NCI-H1417 treated with DMSO at 0.1 percent for 48 hours (cell line): ENCODE data around the gene TGFBR3.
"Not testable (repeated sequence)": the region's sequence is repeated elsewhere in the genome, so short reads cannot be mapped to it uniquely, and the experiment has no call there.

Experiments
- DNase-seq: peaks from one replicate; lab custom pipeline; 2025; lab: John Stamatoyannopoulos, UW

The TGFBR3 gene

GRCh38 chr1:91682882-91683597, 202.9 kb downstream of the TGFBR3 start:
- no peak for DNase-seq

- no peak for DNase-seq
Measured at GRCh38 chr1:91680556-91681155, 205.3 kb downstream of the TGFBR3 start.

- no peak for DNase-seq
Measured at GRCh38 chr1:91679446-91679845, 206.5 kb downstream of the TGFBR3 start.

GRCh38 chr1:91676030-91676429, 209.9 kb downstream of the TGFBR3 start:
- no peak for DNase-seq

- DNase-seq: no peak
Measured at GRCh38 chr1:91674107-91674506, 211.8 kb downstream of the TGFBR3 start.

GRCh38 chr1:91673613-91674012, 212.3 kb downstream of the TGFBR3 start:
- DNase-seq: no peak

GRCh38 chr1:91672601-91673161, 213.3 kb downstream of the TGFBR3 start:
- DNase-seq: no peak

GRCh38 chr1:91670781-91671180, 215.2 kb downstream of the TGFBR3 start:
- no peak for DNase-seq

- no peak for DNase-seq
Measured at GRCh38 chr1:91669584-91670350, 216.2 kb downstream of the TGFBR3 start.

GRCh38 chr1:91666651-91667050, 219.3 kb downstream of the TGFBR3 start:
- not testable (repeated sequence) for DNase-seq

GRCh38 chr1:91661121-91661520, 224.8 kb downstream of the TGFBR3 start:
- no peak for DNase-seq

GRCh38 chr1:91660708-91661107, 225.2 kb downstream of the TGFBR3 start:
- DNase-seq: no peak

- DNase-seq: no peak
Measured at GRCh38 chr1:91655912-91656449, 230.0 kb downstream of the TGFBR3 start.

GRCh38 chr1:91653183-91653582, 232.8 kb downstream of the TGFBR3 start:
- DNase-seq: no peak

- no peak for DNase-seq
Measured at GRCh38 chr1:91651661-91652071, 234.3 kb downstream of the TGFBR3 start.

- no peak for DNase-seq
Measured at GRCh38 chr1:91651243-91651642, 234.7 kb downstream of the TGFBR3 start.

- no peak for DNase-seq
Measured at GRCh38 chr1:91650764-91651163, 235.2 kb downstream of the TGFBR3 start.

- no peak for DNase-seq
Measured at GRCh38 chr1:91647061-91647460, 238.9 kb downstream of the TGFBR3 start.

- DNase-seq: no peak
Measured at GRCh38 chr1:91645031-91645430, 240.9 kb downstream of the TGFBR3 start.

GRCh38 chr1:91643431-91643830, 242.5 kb downstream of the TGFBR3 start:
- DNase-seq: no peak

- DNase-seq: no peak
Measured at GRCh38 chr1:91640877-91641526, 244.9 kb downstream of the TGFBR3 start.

- DNase-seq: no peak
Measured at GRCh38 chr1:91637539-91637994, 248.4 kb downstream of the TGFBR3 start.
